ENCODE measurements around the gene SHROOM4. TPM values are rescaled to one million over a fixed set of nuclear protein-coding genes. Genes with fewer than 3 reads are reported as not detected.

The SHROOM4 gene
- total RNA-seq, 1 donor from 2014 or later, result 6.1 TPM

DNA sequence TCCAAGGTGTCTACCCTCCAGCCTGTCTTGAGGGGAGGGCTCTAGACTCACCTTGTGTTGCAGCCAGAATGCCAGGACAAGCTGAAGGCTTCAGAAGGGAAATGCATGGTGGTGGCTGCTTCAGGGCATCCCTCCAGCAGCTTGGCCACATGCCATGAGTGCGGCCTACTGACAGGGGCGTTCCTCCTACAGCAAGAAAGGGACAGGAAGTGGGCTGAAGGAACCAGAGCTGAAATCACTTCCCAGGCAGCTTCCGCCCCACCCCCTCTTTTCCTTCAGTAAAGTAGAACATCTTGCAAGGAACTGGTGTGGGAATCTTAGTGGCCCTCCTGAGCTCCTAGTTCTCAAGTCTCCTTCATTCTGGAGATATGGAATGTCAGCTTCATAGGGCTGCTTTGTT lies 175.9 kb downstream of the SHROOM4 start:
- TF ChIP-seq, protein P1, sequence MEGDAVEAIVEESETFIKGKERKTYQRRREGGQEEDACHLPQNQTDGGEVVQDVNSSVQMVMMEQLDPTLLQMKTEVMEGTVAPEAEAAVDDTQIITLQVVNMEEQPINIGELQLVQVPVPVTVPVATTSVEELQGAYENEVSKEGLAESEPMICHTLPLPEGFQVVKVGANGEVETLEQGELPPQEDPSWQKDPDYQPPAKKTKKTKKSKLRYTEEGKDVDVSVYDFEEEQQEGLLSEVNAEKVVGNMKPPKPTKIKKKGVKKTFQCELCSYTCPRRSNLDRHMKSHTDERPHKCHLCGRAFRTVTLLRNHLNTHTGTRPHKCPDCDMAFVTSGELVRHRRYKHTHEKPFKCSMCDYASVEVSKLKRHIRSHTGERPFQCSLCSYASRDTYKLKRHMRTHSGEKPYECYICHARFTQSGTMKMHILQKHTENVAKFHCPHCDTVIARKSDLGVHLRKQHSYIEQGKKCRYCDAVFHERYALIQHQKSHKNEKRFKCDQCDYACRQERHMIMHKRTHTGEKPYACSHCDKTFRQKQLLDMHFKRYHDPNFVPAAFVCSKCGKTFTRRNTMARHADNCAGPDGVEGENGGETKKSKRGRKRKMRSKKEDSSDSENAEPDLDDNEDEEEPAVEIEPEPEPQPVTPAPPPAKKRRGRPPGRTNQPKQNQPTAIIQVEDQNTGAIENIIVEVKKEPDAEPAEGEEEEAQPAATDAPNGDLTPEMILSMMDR (IDR thresholded peaks at IDR 0.05; ENCODE audit: insufficient read depth, low read length, poor library complexity, severe bottlenecking), result no peak
- no peak for DNase-seq (ENCODE audit: low read depth)
- Histone ChIP-seq H3K36me3 (ENCODE audit: control insufficient read depth, insufficient read depth, low read length) (no peaks in the 10 kb centered on the region), H3K4me3 (ENCODE audit: low read depth, low read length) (no peak overlapping the region), H3K27me3 (ENCODE audit: control insufficient read depth, insufficient read depth, low read length) (no peaks in the 10 kb centered on the region)

DNA sequence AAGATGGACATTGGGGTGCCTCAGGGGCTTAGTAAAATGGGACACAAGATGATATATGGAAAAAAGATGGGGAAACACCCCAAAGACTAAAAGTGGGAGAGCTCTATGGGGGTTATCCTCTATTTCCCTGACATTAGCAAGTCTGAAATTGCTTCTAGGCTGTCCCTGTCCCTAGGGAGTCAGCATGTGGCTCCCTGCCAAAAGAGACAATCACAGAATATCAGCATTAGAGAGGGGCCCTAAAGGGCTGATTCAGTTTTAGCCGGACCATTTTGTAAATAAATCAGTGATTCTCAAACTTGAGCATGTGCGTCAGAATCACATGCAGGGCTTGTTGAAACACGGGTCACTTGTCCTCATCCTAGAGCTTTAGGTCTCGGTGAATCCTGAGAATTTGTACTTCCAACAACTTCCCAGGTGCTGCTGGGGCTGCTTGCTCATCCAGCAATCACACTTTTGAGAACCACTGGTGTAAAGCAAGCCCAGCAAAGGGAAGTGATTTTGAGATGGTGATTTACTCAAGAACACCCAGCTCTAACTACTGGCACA lies 178.1 kb downstream of the SHROOM4 start:
- DNase-seq (ENCODE audit: low read depth), result no peak
- Histone ChIP-seq H3K36me3 (ENCODE audit: control insufficient read depth, insufficient read depth, low read length) (no peaks in the 10 kb centered on the region), H3K4me3 (ENCODE audit: low read depth, low read length) (no peak overlapping the region), H3K27me3 (ENCODE audit: control insufficient read depth, insufficient read depth, low read length) (no peaks in the 10 kb centered on the region)
- TF ChIP-seq, protein P1 (IDR thresholded peaks at IDR 0.05; ENCODE audit: insufficient read depth, low read length, poor library complexity, severe bottlenecking), result no peak

DNA sequence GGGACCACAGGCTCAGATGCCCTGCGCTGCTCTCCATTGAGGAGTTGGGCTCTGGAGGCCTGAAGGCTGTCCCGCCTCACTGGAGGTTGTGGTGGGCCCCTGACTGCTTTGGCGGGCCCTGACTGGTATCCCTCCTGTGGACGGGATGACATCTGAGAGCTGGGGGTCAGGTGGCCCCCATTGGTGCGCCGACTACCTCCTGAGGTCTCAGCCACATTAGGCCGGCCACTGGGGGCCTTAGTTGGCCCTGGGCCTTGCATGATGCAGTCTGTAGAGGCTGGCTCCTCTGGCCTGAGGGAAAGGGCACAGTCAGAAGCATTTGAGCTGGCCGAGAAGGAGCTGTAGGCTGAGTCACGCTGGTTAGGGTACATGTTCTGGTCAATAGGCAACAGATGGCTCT lies 178.8 kb downstream of the SHROOM4 start:
- H3K27me3 ChIP-seq (ENCODE audit: control insufficient read depth, insufficient read depth, low read length), result no peaks in the 10 kb centered on the region

DNA sequence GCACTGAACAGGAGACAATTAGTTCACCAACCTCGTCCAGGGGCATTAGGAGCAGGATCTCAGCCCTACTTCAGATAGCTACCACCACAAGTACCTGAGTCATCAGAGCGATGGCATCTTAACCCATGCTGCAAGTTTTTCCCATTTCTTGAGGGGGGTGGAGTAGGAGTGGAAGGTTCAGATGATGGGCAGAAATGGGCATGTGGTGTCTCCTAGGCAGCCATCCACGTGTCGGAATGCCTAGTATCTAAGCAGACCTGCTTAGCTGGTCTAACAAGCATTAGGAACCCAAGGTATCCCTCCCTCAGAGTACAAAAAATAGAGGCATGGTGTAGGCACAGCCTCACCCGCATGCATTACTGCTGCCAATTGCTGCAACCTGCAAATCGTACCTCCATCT lies 184.2 kb downstream of the SHROOM4 start:
- Histone ChIP-seq H3K27me3 (ENCODE audit: control insufficient read depth, insufficient read depth, low read length) (no peaks in the 10 kb centered on the region), H3K4me3 (ENCODE audit: low read depth, low read length) (no peak overlapping the region), H3K36me3 (ENCODE audit: control insufficient read depth, insufficient read depth, low read length) (peaks cover 1% of the 10 kb centered on the region)
- TF ChIP-seq, protein P1 (IDR thresholded peaks at IDR 0.05; ENCODE audit: insufficient read depth, low read length, poor library complexity, severe bottlenecking), result no peak
- no peak for DNase-seq (ENCODE audit: low read depth)

More for the DNA sequence above, 178.8 kb downstream of the SHROOM4 start:
- H3K4me3 ChIP-seq (ENCODE audit: low read depth, low read length), result no peak overlapping the region
- TF ChIP-seq, protein P1 (IDR thresholded peaks at IDR 0.05; ENCODE audit: insufficient read depth, low read length, poor library complexity, severe bottlenecking), result no peak
- H3K36me3 ChIP-seq (ENCODE audit: control insufficient read depth, insufficient read depth, low read length), result no peaks in the 10 kb centered on the region
- no peak for DNase-seq (ENCODE audit: low read depth)

DNA sequence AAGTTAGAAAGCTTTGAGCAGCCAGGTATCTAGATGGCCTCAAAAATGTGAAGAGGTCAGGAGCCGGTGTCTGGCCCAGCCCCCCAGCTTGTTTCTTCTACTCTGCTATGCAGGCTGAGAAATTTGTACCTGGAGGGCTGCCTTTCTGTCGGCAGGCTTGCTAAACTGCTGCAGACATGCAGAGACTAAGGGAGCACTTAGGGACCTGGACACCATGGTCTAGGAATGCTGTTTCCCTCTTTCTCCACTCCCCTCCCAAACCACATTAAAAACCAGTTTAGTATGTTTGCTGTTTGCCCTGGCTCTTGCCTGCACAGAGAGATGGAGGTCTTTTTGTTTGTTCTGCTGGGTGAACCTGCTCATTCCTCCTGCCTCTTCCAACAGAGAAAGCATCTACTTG lies 186.3 kb downstream of the SHROOM4 start:
- Histone ChIP-seq H3K4me3 (ENCODE audit: low read depth, low read length) (no peak overlapping the region), H3K36me3 (ENCODE audit: control insufficient read depth, insufficient read depth, low read length) (peaks cover 1% of the 10 kb centered on the region), H3K27me3 (ENCODE audit: control insufficient read depth, insufficient read depth, low read length) (no peaks in the 10 kb centered on the region)
- TF ChIP-seq, protein P1 (IDR thresholded peaks at IDR 0.05; ENCODE audit: insufficient read depth, low read length, poor library complexity, severe bottlenecking), result no peak
- no peak for DNase-seq (ENCODE audit: low read depth)

DNA sequence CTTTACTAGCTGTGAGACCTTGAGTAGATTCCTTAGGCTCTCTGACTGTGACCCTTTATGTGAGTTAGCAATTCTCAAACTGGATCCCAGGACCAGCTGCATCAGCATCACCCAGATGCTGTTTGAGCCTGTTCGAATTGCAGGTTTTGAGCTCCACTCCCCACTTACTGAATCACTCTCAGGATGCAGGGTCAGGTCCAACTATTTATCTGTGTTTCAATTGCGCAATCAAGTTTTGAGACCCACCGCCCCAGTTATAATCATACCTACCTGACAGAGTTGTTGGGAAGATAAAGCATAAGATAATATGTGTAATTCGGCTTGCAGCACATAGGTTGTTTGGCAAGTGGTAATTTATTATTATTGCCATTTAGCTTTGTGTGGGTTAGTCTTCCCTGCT lies 187.6 kb downstream of the SHROOM4 start:
- TF ChIP-seq, protein P1 (IDR thresholded peaks at IDR 0.05; ENCODE audit: insufficient read depth, low read length, poor library complexity, severe bottlenecking), result no peak
- no peaks in the 10 kb centered on the region for H3K27me3 ChIP-seq (ENCODE audit: control insufficient read depth, insufficient read depth, low read length)
- no peak overlapping the region for H3K4me3 ChIP-seq (ENCODE audit: low read depth, low read length)
- no peak for DNase-seq (ENCODE audit: low read depth)
- H3K36me3 ChIP-seq (ENCODE audit: control insufficient read depth, insufficient read depth, low read length), result peaks cover 1% of the 10 kb centered on the region

Measured in kidney epithelial cell (primary cell).